ENCODE measurements around the gene CALML5.

DNA sequence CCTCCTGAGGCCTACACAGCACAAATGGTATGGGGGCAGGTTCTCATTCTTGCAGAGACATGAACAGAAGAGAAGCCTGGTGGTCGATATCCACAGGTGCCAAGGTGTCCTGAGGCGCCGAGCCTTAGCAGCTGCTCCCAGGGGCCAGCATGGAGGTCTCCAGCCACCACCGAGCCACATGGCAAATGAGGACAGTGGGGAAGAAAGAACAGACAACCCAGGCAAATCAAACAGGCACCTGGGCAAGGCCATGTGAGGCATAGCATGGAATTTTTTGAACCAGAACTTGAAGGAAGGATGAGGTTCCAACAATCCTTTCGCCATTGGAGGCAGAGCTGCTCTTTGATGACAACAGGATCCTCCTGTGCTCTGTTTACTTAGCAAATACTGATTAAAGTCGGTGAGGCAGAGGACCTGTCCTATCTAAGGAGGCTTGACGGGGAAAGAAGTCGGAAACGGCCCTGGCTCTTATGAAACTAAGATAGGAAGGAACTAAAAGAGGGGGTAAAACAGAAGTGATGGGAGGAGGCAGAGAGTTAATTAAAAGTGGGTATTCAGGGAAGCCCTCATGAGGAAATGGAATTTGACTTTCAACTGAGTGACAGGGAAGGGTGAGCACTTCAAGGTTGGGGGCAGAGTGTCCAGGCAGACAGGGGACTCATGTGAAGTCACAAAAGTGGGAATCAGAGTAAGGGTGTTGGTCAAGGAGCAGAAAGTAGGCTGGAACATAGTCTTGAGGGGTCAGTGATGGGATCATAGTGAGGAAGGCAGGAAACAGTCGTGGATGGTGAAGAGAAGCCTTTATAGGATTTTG, 16.8 kb upstream of the CALML5 start:
- TF ChIP-seq EZH2 (IDR thresholded peaks at IDR 0.05) = no peak
- no peak for TF ChIP-seq POLR2AphosphoS5 (IDR thresholded peaks at IDR 0.05; ENCODE audit: borderline replicate concordance, low read depth, low read length)

All from SK-N-MC (cell line).